Islet of Langerhans (tissue), 1 donor: ENCODE data around the gene CTNNBIP1.
A peak's percentile ranks its signal among the peaks of the same experiment; 100 is the strongest.

ENCODE experiments used
- FAIRE-seq: peaks from one replicate; lab custom pipeline; 2011; peaks lifted over from hg19 to GRCh38; lab: Jason Lieb, UNC

Gene CTNNBIP1

DNA sequence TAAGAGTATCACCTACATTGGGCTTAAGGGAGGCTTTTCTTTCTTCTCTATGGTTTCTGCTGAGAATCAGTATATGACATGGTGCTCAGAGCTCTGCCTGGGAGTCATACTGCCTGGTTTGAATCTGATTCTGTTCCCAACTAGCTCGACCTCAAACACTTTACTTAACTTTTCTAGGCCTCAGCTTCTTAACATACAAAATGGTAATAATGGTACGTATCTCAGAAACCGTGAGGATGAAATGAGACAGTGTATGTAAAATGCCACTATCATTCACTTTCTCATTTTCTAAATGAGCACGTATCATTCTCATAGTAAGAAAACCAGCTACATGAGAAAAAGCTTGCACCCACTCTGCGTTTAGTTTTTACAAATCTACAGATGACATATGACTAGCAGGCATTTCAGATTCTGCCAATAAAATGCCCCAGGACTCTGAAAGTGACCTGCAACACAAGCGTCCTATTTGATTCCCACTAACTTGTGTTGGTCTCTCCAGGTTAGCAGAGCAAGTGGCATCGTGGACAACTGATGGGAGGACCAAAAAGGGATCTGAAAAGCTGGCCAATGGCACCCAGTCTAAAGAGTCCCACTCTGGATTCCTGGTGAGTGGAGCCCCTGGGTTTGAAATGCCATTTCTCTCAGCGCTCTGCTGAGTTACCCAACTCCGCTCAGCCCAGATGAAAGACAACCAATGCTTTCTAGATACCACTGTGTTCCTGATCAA is 6.1 kb downstream of the CTNNBIP1 start:
- FAIRE-seq: no peak

DNA sequence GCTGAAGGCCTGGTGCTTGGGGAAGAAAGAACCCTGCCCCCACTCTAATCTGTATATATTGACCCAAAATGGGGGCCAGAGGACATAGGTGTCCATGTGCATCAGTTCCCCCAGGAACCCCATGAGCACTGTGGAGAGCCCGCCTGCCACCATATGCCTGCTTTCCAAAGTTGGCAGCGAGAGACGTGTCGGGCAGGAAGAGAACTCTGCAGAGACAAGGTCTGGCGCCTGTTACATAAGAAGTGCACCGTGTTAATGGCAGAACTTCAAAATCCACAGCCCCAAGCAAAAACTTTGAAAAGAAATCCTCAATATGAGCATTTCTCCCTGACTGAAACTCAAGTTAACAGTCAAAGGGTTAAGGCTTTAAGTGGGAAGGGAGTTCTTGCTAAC is 8.0 kb downstream of the CTNNBIP1 start:
- FAIRE-seq: no peak

DNA sequence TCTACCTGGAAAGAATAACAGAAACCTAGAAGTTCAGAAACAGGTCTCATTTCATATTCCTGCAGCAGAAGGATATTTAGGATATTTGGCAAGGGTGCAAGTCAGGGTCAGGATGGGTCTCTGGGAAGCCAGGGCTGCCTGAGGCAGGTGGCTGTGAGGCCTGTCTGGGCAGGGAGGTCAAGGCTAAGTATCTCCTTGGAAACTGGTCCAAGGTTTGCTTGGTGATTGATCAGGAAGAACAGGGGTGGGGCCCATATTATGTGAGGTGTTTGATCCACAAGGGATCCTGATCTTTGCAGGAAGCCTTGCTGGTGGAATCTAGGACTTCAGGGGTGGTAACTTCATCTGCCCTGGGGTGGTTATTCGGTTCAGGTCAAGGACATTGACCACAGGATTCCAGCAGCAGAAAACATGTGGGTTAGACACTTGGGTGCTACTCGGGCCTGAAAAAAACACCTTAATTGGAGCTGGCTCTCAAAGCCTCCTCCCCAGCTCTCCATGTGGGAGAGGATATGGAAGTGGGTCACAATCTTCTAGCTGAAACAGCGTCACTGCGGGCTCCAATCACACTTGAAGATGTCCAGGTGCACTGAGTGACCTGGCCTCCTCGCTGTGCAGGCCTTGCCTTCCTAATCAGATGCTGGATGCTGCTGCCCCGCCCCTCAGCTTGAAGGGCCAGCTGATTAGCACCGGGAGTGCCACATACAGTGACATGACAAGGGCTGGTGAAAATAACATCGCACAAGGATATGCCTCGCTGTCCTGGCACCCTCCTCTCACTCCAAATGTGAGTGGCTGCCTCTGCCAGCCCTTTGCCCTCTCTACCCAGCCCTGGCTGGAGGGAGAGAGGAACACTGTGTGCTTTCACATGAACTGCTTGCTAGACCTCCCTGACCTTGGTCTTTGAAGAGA is 8.7 kb downstream of the CTNNBIP1 start:
- FAIRE-seq: no peak

DNA sequence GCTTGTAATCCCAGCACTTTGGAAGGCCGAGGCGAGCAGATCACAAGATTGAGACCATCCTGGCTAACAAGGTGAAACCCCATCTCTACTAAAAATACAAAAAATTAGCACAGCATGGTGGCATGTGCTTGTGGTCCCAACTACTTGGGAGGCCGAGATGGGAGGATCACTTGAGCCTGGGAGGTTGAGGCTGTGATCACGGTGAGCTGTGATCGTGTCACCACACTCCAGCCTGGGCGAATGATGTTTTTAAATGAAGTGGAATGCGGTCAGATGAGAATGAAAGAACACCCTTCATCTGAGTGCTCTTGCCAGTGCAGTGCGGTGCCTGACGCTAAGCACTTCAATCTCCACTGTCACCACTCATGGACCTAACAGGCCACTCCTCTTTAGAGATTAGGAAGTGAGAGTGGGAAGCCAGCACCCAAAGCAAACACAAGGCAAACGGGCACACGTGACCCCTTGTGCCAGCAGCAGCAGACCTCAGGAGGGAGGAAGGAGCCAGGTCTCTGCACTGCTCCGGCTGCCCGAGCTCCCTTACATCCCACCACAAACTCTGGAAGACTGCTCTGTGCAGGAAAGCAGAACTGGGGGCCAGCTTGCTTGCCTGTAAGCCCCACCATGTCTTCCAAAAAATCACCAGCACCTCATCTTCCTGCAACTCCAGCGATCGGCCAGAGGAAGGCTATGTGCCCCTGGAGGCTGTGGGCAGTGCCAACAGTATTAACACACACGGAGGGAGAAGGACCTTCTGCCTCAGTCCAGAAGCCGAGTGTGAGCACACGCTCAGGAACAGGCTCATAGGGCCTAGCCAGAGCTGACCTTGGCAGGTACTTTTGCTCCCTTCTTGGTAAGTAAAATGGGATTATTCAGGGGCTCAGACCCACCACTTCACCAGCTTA is 9.7 kb downstream of the CTNNBIP1 start:
- FAIRE-seq: peak; percentile 47

DNA sequence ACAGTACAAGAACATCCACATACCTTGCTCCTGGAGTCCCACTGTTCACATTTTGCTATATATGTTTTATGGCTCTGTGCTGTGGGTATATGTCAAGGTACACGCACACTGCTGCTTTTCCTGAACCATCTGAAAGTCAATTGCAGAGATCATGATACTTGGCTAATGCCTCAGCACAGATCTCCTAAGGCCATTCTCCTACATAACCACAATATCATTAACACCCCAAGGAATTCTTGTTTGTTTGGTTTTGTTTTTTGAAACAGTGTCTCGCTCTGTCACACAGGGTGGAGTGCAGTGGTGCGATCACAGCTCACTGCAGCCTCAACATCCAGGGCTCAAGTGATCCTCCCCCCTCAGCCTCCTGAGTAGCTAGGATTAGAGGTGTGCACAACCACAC is 16.0 kb downstream of the CTNNBIP1 start:
- no peak for FAIRE-seq

DNA sequence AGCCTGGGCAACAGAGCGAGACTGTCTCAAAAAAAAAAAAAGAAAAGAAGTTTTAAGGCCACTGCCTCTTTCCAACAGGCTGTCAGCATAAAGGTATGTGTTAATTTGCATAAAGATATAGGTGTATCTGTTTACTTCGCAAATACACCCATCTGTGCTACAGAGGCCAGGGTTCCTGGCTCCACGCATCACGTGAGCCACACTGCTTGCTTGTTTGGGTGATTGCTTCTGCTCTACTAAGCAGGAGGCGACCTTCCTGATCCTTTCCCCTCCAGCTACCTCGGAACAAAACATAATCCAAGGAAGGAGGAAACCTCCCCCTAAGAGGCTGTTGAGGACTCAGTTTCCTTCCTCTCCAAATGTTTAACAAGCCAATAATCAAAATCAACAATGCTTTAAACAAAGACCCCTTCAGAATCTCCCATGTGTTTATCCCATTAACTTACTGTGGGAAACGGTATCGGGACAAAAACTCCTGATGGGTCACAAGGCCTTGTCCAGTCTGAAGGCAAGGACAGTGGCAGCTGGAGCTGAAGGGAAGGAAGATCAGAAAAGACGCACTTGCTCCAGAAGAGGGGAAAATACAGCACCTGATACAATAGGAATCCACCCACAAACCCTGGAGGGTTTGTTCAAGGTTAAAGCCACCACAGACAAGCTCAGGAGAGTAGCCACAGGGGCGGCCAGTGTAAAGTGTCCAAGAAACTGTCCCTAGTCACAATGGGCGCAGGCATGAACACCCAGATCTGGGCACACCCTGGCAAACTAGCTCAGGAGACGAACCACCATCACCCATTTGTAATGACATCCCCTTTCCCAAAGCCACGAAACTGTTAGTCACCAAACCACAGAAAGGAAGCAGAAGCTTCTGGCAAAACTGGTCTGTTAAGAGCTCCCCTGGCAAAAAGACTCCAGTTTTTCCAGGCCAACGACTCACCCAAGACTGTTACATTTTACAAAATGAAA is 17.2 kb downstream of the CTNNBIP1 start:
- FAIRE-seq: no peak

DNA sequence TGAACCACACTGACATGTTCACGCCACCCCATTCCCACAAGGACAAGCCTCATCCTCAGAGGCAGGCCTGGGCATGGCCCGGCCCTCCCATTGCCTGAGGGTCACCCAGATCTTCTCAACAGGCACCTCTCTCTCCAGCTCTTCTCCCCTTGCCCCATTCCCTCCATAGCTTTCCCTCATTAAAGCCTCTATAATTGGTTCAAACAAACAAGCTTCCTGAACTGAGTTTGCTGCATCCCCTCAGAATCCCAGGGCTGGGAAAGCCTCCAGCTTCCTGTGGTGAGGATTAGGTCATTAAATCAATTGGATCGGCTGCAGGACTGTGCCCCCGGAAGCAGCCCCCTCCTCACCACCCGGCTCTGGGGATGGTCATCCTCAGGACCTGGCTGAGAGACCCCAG is 18.9 kb downstream of the CTNNBIP1 start:
- FAIRE-seq: no peak

DNA sequence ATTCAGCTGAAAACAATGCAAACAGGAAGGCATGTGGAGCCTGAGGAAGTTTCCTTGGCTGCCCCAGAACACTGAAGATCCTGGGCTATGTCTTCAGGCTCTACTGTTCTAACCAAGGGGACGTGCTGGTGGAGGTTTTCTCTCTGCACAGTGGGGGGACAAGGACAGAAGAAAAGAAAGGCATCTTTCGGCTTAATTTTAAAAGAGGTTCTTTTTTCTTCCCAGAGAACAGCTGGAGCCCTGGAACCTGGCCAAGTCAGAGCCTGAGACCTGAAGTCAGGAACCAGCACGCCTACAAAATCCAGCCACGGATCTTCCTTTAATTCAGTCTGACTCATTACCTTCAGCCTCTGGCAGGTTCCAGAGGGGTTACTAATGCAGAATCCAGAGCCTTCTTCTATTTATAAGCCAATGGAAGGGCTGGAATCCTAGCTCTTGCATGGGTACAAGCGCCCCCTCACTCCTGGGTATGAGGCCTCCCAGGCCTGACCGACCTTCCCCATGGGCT is 19.8 kb downstream of the CTNNBIP1 start:
- no peak for FAIRE-seq

DNA sequence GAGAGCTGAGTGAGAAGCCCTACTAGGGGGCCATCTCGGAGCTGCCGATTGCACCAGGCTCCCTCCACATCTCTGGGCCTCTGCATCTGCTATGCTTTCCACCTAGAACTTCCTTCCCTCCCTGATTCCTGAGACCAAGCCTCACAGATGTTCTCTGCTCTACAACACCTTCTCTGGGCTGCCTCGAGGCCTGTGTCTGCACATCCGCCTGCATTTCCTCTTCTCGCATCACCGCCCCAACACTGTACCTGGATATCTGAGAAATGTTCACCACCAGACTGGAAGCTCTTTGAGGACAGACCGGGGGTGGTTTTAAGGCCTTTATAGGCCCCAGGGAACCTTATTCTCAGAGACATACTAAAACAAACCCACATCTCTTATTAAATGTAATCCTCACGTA is 20.7 kb downstream of the CTNNBIP1 start:
- FAIRE-seq: no peak

DNA sequence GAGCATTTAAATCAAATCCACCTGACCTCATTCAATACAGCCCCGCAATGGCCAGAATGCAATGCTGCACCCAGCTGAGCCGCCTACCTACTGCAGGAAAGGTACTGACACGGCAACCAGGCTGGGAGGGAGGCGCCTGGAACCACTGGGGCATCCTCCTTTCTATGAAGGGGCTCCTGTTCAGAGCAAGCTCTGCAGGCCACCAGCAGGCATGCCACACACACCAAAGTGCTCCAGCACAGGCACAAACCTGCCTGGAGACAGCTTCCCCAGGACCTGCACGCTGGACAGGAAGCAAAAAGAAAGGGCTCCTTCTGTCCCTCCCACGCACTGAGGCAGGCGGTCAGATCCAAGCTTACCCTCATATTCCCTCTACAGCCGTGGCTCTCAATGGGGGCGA is 21.2 kb downstream of the CTNNBIP1 start:
- FAIRE-seq: no peak

DNA sequence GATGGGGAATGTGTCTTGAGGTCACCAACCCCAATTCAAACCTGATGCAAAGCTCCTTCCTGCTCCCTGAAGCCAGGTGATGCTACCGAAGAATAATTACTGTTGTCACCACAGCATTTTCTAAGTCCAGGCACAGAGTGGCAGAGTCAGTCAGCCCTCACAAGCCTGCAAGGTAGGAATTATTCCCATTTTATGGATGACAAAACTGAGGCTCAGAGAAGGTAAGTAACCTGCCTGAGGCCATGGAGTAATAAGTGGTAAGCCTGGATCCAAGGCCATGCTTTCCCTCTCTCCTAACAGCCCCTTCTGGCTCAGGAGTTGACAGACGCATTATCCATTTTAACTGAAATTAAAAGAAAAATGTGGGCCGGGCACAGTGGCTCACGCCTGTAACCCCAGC is 23.0 kb downstream of the CTNNBIP1 start:
- no peak for FAIRE-seq

DNA sequence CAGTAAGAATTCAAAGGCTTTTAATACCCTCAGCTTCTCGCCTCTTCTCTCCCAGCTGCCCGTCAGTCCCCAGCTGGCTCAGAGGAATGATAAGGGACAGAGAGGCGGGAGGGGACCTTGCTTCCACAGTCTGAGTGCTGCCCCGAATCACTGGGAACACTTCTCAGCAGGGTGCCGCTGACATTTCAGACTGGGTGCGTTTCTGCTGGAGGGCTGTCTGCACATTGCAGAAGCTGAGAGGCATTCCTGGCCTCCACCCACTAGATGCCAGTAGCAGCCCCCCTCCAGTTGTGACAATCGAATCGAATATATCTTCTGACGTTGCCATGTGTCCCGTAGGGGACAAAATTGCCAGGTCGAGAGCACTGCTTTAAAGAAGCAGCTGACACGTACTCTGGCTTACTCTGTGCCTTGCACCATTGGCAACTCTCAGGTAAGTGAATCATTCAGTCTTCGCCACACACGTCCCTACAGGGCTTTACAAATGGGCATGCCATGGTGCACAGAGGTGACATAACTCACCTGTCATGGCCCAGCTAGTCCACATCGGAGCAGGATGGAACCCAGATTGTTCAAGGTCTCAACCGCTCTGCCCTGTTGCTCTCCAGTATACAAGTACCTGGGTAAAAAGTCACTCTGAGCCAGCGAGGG is 23.9 kb downstream of the CTNNBIP1 start:
- FAIRE-seq: no peak

DNA sequence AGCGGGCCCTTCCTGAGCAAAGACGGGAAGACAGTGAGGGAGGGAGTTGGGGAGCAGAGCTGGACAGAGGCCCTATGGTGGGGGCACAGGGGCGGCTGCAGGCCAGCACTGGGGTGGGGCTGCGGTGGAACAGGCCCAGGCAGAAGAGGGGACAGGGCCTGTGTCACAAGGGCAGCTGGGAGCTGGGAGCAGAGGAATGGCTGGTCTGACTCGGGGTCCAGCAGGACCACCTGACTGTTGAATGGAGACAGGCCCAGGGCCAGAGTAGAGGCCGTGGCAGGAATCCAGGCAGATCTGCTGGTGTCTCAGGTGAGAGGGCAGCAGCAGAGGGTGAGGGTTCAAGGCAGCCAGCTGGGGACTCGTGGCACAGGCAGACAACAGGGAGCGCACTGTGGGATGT is 25.3 kb downstream of the CTNNBIP1 start:
- FAIRE-seq: no peak

DNA sequence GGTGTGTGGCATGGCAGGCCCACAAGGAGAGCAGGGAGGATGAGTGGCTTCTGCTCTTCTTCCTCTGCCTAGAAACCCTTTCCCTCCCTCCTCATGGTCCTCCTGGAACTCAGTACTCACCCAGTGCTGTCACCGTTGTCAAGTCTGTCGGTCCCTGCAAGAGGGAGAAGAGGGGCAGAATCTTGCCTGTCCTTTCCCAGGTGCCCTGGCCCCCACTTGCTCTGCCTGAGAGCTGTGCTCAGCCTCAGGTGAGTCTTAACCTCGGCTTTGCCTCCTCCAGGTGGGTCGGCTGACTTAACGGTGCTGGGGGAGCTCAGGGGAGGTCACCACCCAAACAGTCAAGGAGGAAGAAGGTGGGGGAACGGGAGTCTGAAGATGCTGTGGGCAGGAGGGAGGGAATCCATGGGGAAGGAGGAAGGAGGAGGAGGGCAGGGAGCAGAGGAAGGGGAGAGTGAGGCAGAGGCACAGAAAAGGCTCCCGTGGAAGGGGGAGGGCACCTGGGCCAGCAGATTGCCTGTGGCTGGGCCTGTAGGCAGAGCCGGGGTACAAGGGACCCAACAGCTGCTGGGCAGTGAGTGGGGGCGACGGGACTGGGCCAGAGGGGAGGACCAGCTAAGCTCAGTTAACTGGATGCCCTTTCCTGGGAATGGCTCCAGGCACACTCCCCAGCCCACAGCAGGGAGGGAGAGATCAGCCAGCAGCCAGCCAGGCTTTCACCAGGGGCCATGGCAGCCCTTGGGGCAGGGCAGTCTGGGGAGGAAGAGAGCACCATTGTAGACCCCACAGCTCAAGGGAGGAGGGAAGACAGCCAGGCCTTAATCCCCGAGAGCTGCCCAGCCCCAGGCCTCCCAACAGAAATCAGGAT is 26.3 kb downstream of the CTNNBIP1 start:
- FAIRE-seq: no peak

DNA sequence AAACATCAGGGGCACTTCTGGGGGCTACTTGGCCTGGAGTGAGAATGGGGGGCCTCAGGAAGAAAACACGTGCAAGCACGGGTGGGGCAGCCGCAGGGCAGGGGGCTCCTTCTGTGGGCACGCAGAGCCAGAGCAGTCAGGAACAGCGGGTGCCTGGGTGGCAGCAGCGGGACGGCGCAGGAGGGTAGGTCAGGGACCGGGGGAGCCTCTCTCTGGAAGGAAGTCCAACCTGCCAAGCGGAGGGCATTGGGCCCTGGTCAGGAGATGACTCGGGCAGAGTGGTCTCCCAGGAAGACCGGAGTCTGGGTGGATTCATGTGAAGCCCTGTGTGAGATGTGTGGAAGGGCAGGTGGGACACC is 27.1 kb downstream of the CTNNBIP1 start:
- no peak for FAIRE-seq

DNA sequence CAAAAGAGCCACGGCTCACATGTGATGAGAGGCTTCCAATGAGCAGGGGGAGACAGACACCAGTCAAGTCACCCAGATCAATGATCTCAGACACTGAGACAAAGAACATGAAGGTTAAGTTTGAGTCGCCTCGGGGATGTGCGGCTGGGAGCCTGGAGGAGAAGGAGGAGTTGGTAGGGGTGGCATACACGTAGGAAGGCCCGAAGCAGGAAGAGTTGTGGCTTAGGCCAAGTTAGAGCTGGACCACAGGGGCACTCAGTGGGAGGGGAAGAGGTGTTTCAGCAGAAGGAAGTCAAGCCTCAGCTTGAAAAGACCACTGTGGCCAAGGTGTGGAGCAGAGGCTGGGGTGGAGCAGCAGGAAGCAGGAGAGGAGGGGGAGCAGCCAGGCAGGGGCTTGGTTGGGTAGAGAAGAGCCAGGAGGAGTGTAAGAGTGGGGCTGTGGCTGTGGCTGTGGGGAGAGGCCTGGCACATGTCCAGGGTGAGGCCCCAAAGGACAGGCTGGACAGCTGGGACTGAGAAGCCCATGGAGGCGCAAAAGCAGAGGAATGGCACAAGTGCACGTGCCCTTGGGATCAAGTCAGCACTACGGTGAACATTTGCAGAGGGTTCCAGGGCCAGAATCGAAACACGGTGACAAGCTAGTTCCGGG is 27.6 kb downstream of the CTNNBIP1 start:
- FAIRE-seq: no peak

DNA sequence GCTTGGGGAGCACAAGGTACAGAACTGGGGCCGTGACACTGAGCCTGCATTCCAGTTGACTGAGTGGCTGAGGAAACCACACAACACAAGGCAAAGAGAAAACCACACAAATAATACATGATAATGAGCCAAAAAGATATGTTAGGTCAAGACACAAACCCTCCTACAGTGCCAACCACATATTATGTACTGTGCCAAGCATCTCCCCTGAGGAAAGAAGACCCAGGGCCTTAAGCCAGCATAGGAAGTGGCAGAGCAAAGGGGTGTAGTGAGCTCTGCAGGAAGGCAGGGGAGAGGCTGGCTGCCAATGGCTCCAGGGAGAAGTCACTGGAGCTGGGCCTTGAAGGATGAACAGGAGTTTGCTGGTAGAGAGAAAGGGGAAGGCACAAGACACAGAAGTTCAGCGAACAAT is 28.2 kb downstream of the CTNNBIP1 start:
- no peak for FAIRE-seq

DNA sequence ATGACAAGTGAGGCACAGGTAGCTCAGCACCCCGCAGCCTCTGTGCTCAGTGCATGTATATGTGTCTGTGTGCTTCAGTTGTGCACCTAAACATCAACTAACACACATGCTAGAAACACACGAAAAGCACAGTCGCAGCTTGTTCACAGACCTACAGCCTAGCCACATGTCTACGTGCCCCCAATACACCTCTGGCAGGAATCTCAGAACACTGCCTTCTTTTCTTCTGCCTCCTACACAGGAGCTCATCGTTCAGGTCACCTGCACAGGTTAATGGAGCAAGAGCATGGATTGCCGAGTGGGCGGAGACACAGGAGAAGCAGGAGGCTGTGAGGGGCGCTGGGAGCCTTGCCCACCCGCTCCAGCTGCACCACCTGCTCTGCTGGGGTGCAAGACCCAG is 31.7 kb downstream of the CTNNBIP1 start:
- FAIRE-seq: no peak

DNA sequence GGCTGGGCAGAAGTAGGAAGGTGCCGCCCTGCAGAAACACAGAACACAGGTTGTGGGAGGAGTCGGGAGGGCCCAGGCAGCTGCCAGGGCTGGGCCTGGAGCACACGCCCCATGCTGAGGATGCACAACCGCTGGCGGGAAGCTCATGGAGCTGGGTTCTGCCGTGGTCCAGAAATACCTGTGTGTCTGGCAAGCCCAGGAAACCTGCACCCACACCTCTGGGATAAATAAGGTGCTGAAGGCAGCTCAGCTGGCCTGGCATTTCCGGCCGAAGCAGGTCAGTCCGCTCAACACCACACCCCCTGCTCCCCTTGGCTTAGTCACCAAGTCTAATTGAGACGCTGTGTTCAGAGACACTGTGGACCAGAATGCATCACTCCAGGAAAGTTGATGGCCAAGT is 32.1 kb downstream of the CTNNBIP1 start:
- FAIRE-seq: no peak
